ENCODE data around the gene ABCC4.

Gene ABCC4

GRCh38 chr13:95216182-95216581, 85.1 kb downstream of the ABCC4 start:
- H3K4me3 ChIP-seq (ENCODE audit: low read depth, low read length) = peak overlapping the region; percentile 36; the same call in 1 of the 2 replicates
- DNase-seq (ENCODE audit: low read depth) = peak; percentile 53
- TF ChIP-seq, protein P1, sequence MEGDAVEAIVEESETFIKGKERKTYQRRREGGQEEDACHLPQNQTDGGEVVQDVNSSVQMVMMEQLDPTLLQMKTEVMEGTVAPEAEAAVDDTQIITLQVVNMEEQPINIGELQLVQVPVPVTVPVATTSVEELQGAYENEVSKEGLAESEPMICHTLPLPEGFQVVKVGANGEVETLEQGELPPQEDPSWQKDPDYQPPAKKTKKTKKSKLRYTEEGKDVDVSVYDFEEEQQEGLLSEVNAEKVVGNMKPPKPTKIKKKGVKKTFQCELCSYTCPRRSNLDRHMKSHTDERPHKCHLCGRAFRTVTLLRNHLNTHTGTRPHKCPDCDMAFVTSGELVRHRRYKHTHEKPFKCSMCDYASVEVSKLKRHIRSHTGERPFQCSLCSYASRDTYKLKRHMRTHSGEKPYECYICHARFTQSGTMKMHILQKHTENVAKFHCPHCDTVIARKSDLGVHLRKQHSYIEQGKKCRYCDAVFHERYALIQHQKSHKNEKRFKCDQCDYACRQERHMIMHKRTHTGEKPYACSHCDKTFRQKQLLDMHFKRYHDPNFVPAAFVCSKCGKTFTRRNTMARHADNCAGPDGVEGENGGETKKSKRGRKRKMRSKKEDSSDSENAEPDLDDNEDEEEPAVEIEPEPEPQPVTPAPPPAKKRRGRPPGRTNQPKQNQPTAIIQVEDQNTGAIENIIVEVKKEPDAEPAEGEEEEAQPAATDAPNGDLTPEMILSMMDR (IDR thresholded peaks at IDR 0.05; ENCODE audit: control insufficient read depth, extremely low read depth, insufficient read depth) = no peak

DNA sequence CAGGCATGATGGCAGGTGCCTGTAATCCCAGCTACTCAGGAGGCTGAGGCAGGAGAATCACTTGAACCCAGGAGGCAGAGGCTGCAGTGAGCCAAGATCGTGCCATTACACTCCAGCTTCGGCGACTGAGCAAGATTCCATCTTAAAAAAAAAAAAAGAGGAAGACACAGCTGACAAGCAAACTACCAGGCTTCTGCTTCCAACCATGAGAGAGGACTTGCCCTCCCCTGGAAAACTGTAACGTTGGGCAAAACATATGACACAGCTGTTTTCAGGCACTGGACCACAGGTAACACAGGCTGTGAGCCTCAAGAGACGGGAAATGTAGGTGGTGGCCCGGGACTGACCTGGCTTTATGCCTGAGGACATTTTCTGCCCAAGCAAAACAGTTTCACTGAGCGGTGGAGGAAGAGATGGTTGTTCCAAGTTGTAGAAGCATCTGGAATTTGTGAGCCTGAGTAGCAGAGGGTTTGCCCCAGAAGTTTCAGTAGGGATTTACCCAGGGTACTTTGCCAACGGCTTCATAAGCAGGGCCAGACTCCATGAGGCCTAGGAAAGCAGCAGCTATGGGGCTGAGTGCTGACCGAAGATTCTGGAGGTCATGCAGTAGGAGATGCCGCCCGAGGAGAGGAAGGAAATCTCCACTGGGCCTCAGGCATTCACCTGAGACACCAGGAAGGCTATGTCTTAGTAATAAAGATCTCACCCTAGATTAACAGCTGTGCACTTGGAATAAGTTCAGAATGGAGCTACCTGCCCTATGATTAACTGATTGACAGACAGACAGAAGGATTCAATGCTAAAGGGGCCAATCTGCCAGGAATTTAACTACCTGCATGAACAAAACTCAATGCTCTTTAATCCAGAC, 88.0 kb downstream of the ABCC4 start:
- TF ChIP-seq, protein P1 (IDR thresholded peaks at IDR 0.05; ENCODE audit: control insufficient read depth, extremely low read depth, insufficient read depth) = no peak
- peak; percentile 85 for DNase-seq (ENCODE audit: low read depth)
- 0 out of 2 replicates have a peak overlapping the region, but pooled peaks have one; percentile 11 for H3K4me3 ChIP-seq (ENCODE audit: low read depth, low read length)

GRCh38 chr13:95209109-95209508, 92.1 kb downstream of the ABCC4 start:
- no peak overlapping the region for H3K4me3 ChIP-seq (ENCODE audit: low read depth, low read length)
- TF ChIP-seq, protein P1 (IDR thresholded peaks at IDR 0.05; ENCODE audit: control insufficient read depth, extremely low read depth, insufficient read depth) = no peak
- DNase-seq (ENCODE audit: low read depth) = no peak

DNA sequence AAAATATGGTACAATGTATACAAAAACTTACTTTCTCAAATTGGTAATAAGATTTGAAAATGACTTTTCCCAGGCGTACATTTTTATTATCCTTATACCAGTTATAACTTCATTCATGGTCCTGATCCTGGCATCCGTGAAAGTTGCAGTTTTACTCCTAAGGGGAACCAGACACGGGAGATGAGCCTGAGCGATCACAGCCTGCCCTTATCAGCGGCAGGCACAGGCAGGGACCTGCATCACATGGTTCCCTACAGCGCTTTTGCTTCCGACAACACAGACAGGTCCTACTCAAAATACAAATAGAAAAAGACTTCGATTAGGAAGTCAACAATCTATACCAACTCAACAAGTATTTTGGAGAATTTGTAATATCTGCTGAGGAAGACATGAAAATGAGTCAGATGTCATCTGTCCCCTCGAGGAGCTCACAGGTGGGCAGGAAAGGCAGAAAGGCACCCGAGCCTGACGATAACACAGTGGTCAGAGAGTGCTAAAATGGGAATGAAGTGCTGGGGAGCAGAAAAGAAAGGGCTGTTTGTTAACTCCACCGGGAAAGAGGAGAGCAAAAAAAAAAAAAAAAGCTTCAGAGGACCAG, 93.4 kb downstream of the ABCC4 start:
- DNase-seq (ENCODE audit: low read depth) = no peak
- H3K4me3 ChIP-seq (ENCODE audit: low read depth, low read length) = no peak overlapping the region
- TF ChIP-seq, protein P1 (IDR thresholded peaks at IDR 0.05; ENCODE audit: control insufficient read depth, extremely low read depth, insufficient read depth) = no peak

GRCh38 chr13:95206116-95206515, 95.1 kb downstream of the ABCC4 start:
- no peak overlapping the region for H3K4me3 ChIP-seq (ENCODE audit: low read depth, low read length)
- TF ChIP-seq, protein P1 (IDR thresholded peaks at IDR 0.05; ENCODE audit: control insufficient read depth, extremely low read depth, insufficient read depth) = no peak
- DNase-seq (ENCODE audit: low read depth) = no peak

DNA sequence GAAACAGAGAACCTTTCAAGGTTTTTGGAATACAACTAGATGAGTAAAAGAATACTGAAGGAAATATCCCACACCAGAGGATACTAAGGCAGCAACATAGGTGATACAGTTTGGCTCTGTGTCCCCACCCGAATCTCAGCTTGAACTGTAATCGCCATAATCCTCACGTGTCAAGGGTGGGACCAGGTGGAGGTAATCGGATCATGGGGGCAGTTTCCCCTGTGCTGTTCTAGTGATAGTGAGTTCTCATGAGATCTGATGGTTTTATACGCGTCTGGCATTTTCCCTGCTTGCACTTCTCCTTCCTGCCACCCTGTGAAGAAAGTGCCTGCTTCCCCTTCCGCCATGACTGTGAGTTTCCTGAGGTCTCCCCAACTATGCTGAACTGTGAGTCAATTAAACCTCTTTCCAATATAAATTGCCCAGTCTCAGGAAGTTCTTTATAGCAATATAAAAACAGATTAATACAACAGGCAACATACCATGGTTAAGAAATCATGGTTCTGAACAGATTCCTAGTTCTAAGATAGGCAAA, 97.0 kb downstream of the ABCC4 start:
- no peak for DNase-seq (ENCODE audit: low read depth)
- TF ChIP-seq, protein P1 (IDR thresholded peaks at IDR 0.05; ENCODE audit: control insufficient read depth, extremely low read depth, insufficient read depth) = no peak
- H3K4me3 ChIP-seq (ENCODE audit: low read depth, low read length) = no peak overlapping the region
